Measurements from ENCODE around the gene NMNAT2.
"Not testable (repeated sequence)": the region's sequence is repeated elsewhere in the genome, so short reads cannot be mapped to it uniquely, and the experiment has no call there.

NMNAT2 gene

GRCh38 chr1:183417772-183418491 lies at the start of gene NMNAT2:
NMNAT2 (minus strand) TSS chr1:183418380; CDS start chr1:183418267, 113 bp downstream.
- no peak for DNase-seq (ENCODE audit: low spot score)

GRCh38 chr1:183467687-183468086 lies 49.5 kb upstream of the NMNAT2 start:
- DNase-seq (ENCODE audit: low spot score): no peak

- no peak for DNase-seq (ENCODE audit: low spot score)
Measured at GRCh38 chr1:183466781-183467180, 48.6 kb upstream of the NMNAT2 start.

GRCh38 chr1:183463566-183463965 lies 45.4 kb upstream of the NMNAT2 start:
- DNase-seq (ENCODE audit: low spot score): no peak

GRCh38 chr1:183461350-183461749 lies 43.2 kb upstream of the NMNAT2 start:
- no peak for DNase-seq (ENCODE audit: low spot score)

GRCh38 chr1:183460596-183460995 lies 42.4 kb upstream of the NMNAT2 start:
- DNase-seq (ENCODE audit: low spot score): no peak

GRCh38 chr1:183457449-183457848 lies 39.3 kb upstream of the NMNAT2 start:
- DNase-seq (ENCODE audit: low spot score): no peak

- DNase-seq (ENCODE audit: low spot score): no peak
Measured at GRCh38 chr1:183456826-183457225, 38.6 kb upstream of the NMNAT2 start.

- no peak for DNase-seq (ENCODE audit: low spot score)
Measured at GRCh38 chr1:183454377-183454776, 36.2 kb upstream of the NMNAT2 start.

- no peak for DNase-seq (ENCODE audit: low spot score)
Measured at GRCh38 chr1:183450093-183450492, 31.9 kb upstream of the NMNAT2 start.

- no peak for DNase-seq (ENCODE audit: low spot score)
Measured at GRCh38 chr1:183449223-183449770, 31.1 kb upstream of the NMNAT2 start.

- no peak for DNase-seq (ENCODE audit: low spot score)
Measured at GRCh38 chr1:183444243-183444642, 26.1 kb upstream of the NMNAT2 start.

GRCh38 chr1:183443466-183443865 lies 25.3 kb upstream of the NMNAT2 start:
- no peak for DNase-seq (ENCODE audit: low spot score)

GRCh38 chr1:183443011-183443410 lies 24.8 kb upstream of the NMNAT2 start:
- no peak for DNase-seq (ENCODE audit: low spot score)

GRCh38 chr1:183438060-183438459 lies 19.9 kb upstream of the NMNAT2 start:
- no peak for DNase-seq (ENCODE audit: low spot score)

GRCh38 chr1:183435497-183435896 lies 17.3 kb upstream of the NMNAT2 start:
- no peak for DNase-seq (ENCODE audit: low spot score)

- DNase-seq (ENCODE audit: low spot score): no peak
Measured at GRCh38 chr1:183433703-183434102, 15.5 kb upstream of the NMNAT2 start.

- no peak for DNase-seq (ENCODE audit: low spot score)
Measured at GRCh38 chr1:183432548-183432875, 14.3 kb upstream of the NMNAT2 start.

- DNase-seq (ENCODE audit: low spot score): no peak
Measured at GRCh38 chr1:183431840-183432547, 13.8 kb upstream of the NMNAT2 start.

- DNase-seq (ENCODE audit: low spot score): not testable (repeated sequence)
Measured at GRCh38 chr1:183427591-183427990, 9.4 kb upstream of the NMNAT2 start.

- no peak for DNase-seq (ENCODE audit: low spot score)
Measured at GRCh38 chr1:183424691-183425090, 6.5 kb upstream of the NMNAT2 start.

- DNase-seq (ENCODE audit: low spot score): no peak
Measured at GRCh38 chr1:183423541-183423940, 5.4 kb upstream of the NMNAT2 start.

GRCh38 chr1:183419399-183419798 lies 1.2 kb upstream of the NMNAT2 start:
- DNase-seq (ENCODE audit: low spot score): no peak
